HCT116 (cell line): ENCODE results near the gene LPAR2. TPM values are rescaled to one million over a fixed set of nuclear protein-coding genes. Genes with fewer than 3 reads are reported as not detected.

ENCODE experiments used
- ATAC-seq: fragments of 200-7000 bp; cut with Tn5 transposase; 2 replicates; pipeline ENCODE4 v1.9.1; 2020; ENCODE audit warnings: mild to moderate bottlenecking, moderate library complexity
- BruUV-seq: library from RNA; stranded (reverse); fragments of 400-500 nt; replicated peaks from 2 replicates; lab custom pipeline; 2021; lab: Mats Ljungman, UMichigan
- CTCF ChIA-PET: fragments of 300-600 bp; sonication (Branson Sonifier 250); formaldehyde crosslinking; loops from one replicate; lab custom pipeline; 2021; ENCODE audit warnings: antibody characterized with exemption; lab: Charles Lee
- POLR2A ChIA-PET: fragments of 300-600, 350-600 bp; sonication (Branson Sonifier 250); formaldehyde crosslinking; loops from one replicate; lab custom pipeline; 2021; ENCODE audit warnings: antibody characterized with exemption; lab: Charles Lee
- RAD21 ChIA-PET, 2 experiments: fragments of 300-600 bp; sonication (Branson Sonifier 250); formaldehyde crosslinking; loops; one replicate each; lab custom pipeline; 2023; ENCODE audit warnings: low total read pairs in 2 of 2; ENCODE audit not compliant: uncharacterized antibody in 2 of 2, unreplicated experiment in 2 of 2, low non-redundant PET in 1 of 2; lab: Charles Lee
- DNase-seq: peaks from one replicate; pipeline ENCODE4 v3.0.0-alpha.2; 2010; ENCODE audit warnings: low read depth, low spot score
- H2AFZ ChIP-seq: fragments of 200-600 bp; shearing (Covaris generic), sonication (generic); 2 replicates; pipeline ENCODE4 v1.6.1; 2017; ENCODE audit warnings: low read depth, mixed run types, mixed read lengths, antibody characterized with exemption, low read length; ENCODE audit not compliant: poor library complexity, severe bottlenecking
- H3K27ac ChIP-seq: 2 replicates; pipeline ENCODE4 v1.5.1; 2012; ENCODE audit warnings: low read depth, low read length
- H3K27me3 ChIP-seq: fragments of 200-600 bp; sonication (generic); 2 replicates; pipeline ENCODE4 v1.6.1; 2016; ENCODE audit warnings: mixed run types, low read length, mixed read lengths; ENCODE audit not compliant: insufficient read depth
- H3K36me3 ChIP-seq, 2 experiments: fragments of 200-500 bp in 1 of 2; fragments of 200-600 bp in 1 of 2; sonication (Bioruptor generic) in 1 of 2; sonication (generic) in 1 of 2; 2 replicates each; pipeline versions ENCODE4 v1.5.1 to v1.6.1; 2014 to 2016; ENCODE audit warnings: low read length in 2 of 2, inconsistent platforms in 1 of 2, mixed read lengths in 1 of 2, mixed run types in 1 of 2; ENCODE audit not compliant: insufficient read depth in 2 of 2, control insufficient read depth in 1 of 2
- H3K4me1 ChIP-seq, 2 experiments: fragments of 200-600 bp in 1 of 2; sonication (generic) in 1 of 2; 2 replicates each; pipeline versions ENCODE4 v1.5.1 to v1.6.1; 2012 to 2017; ENCODE audit warnings: low read length in 2 of 2, inconsistent platforms in 1 of 2, mild to moderate bottlenecking in 1 of 2, mixed read lengths in 1 of 2, mixed run types in 1 of 2, moderate library complexity in 1 of 2; ENCODE audit not compliant: insufficient read depth in 2 of 2, control insufficient read depth in 1 of 2
- H3K4me2 ChIP-seq: fragments of 200-600 bp; sonication (generic); 2 replicates; pipeline ENCODE4 v1.6.1; 2017; ENCODE audit warnings: mixed run types, low read length, mixed read lengths
- H3K4me3 ChIP-seq, 2 experiments: fragments of 200-600 bp in 1 of 2; sonication (generic) in 1 of 2; replicated peaks in 1 of 2; 2 replicates each; pipeline ENCODE4 v1.5.1; 2011 to 2016; ENCODE audit warnings: low read length in 2 of 2, control low read depth in 1 of 2, low read depth in 1 of 2, mild to moderate bottlenecking in 1 of 2, mixed read lengths in 1 of 2, mixed run types in 1 of 2
- H3K79me2 ChIP-seq: fragments of 200-600 bp; sonication (generic); 2 replicates; pipeline ENCODE4 v1.6.1; 2017; ENCODE audit warnings: mild to moderate bottlenecking, mixed run types, low read length, moderate library complexity, mixed read lengths; ENCODE audit not compliant: insufficient read depth
- H3K9ac ChIP-seq: fragments of 200-600 bp; sonication (generic); 2 replicates; pipeline ENCODE4 v1.6.1; 2016; ENCODE audit warnings: low read length, mixed read lengths
- H3K9me2 ChIP-seq: fragments of 200-600 bp; sonication (generic), shearing (Covaris generic); 2 replicates; pipeline ENCODE4 v1.6.1; 2017; ENCODE audit warnings: mixed run types, mild to moderate bottlenecking, moderate library complexity; ENCODE audit not compliant: insufficient read depth
- H3K9me3 ChIP-seq, 2 experiments: fragments of 200-500 bp in 1 of 2; fragments of 200-600 bp in 1 of 2; sonication (Bioruptor generic) in 1 of 2; sonication (generic) in 1 of 2; 2 replicates each; pipeline ENCODE4 v1.6.1; 2014 to 2017; ENCODE audit warnings: low read length in 2 of 2, mixed read lengths in 2 of 2, inconsistent platforms in 1 of 2, low read depth in 1 of 2, mild to moderate bottlenecking in 1 of 2, mixed run types in 1 of 2, moderate library complexity in 1 of 2; ENCODE audit not compliant: control insufficient read depth in 1 of 2, insufficient read depth in 1 of 2
- H4K20me1 ChIP-seq: fragments of 200-600 bp; sonication (generic), shearing (Covaris generic); 2 replicates; pipeline ENCODE4 v1.6.1; 2017; ENCODE audit warnings: mixed run types, mild to moderate bottlenecking, moderate library complexity; ENCODE audit not compliant: insufficient read depth
- CBX3 ChIP-seq: IDR thresholded peaks from 2 replicates; pipeline ENCODE4 v1.6.1; 2012; ENCODE audit warnings: low read depth
- ELF1 ChIP-seq: IDR thresholded peaks from 2 replicates; pipeline ENCODE4 v1.6.1; 2012; ENCODE audit warnings: low read depth, borderline replicate concordance
- EZH2 ChIP-seq: fragments of 200-600 bp; sonication (generic); IDR thresholded peaks from 2 replicates; pipeline ENCODE4 v1.6.1; 2017; ENCODE audit warnings: antibody characterized with exemption, mixed run types
- EZH2phosphoT487 ChIP-seq: fragments of 200-600 bp; IDR thresholded peaks from 2 replicates; pipeline ENCODE4 v1.6.1; 2018; ENCODE audit warnings: antibody characterized with exemption, borderline replicate concordance
- FOSL1 ChIP-seq: IDR thresholded peaks from 2 replicates; pipeline ENCODE4 v1.6.1; 2012; ENCODE audit warnings: low read depth
- POLR2A ChIP-seq: IDR thresholded peaks from 2 replicates; pipeline ENCODE4 v1.7.0; 2011; ENCODE audit warnings: borderline replicate concordance; ENCODE audit not compliant: insufficient read depth, insufficient read length; ENCODE audit errors: extremely low read depth
- SP1 ChIP-seq: IDR thresholded peaks from 2 replicates; pipeline ENCODE4 v1.6.1; 2012; ENCODE audit warnings: low read depth
- ZFX ChIP-seq: fragments of 450-650 bp; IDR thresholded peaks from 2 replicates; pipeline ENCODE4 v1.6.1; 2017
- ZNF274 ChIP-seq: fragments of 200-500 bp; sonication (Bioruptor generic); IDR thresholded peaks from 2 replicates; pipeline ENCODE4 v1.6.1; 2014; ENCODE audit warnings: mild to moderate bottlenecking, low read depth, low read length, inconsistent platforms
- intact Hi-C: fragments of 100-400 bp; cut with micrococcal nuclease; formaldehyde crosslinking; loops from 2 replicates; pipeline ENCODE4 v1.10.0; 2022
- total RNA-seq: library from RNA; stranded (reverse); gene quantifications from one replicate; pipeline ENCODE4 v1.2.1, GENCODE V29; 2021; ENCODE audit not compliant: unreplicated experiment
- TF ChIP-seq, protein P1 (sequence below): IDR thresholded peaks from 2 replicates; pipeline ENCODE4 v1.6.1; 2012
- TF ChIP-seq, protein P2 (sequence below): IDR thresholded peaks from 2 replicates; pipeline ENCODE4 v1.6.1; 2011; ENCODE audit warnings: mild to moderate bottlenecking, low read length, moderate library complexity; ENCODE audit not compliant: insufficient replicate concordance; ENCODE audit errors: extremely low read depth

The LPAR2 gene
- total RNA-seq, 1 experiment from 2014 or later: 28.2 TPM

DNA sequence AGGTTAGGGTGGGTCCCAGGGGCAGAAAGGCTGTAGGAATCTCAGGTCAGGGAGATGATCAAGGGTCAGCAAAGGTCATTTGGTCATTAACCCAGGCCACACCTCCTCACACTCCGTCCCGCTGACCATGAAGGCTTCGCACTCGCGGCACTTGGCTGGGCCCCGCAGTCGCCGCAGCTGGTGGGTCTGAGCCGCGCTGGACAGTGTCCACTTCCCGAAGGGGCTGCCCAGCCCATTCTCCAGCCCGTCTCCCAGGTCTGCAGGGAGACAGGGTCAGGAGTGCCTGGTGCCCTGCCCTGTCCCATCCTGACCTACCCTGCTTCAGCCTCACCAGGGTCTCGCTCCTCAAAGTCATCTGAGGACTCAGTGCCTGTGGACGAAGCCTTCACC is 7.3 kb upstream of the LPAR2 start (continued):
- TF ChIP-seq ZFX: no peak
- TF ChIP-seq, protein P1, sequence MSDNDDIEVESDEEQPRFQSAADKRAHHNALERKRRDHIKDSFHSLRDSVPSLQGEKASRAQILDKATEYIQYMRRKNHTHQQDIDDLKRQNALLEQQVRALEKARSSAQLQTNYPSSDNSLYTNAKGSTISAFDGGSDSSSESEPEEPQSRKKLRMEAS: no peak
- TF ChIP-seq SP1: no peak
- TF ChIP-seq EZH2: no peak
- no peak for TF ChIP-seq POLR2A
- TF ChIP-seq, protein P2, sequence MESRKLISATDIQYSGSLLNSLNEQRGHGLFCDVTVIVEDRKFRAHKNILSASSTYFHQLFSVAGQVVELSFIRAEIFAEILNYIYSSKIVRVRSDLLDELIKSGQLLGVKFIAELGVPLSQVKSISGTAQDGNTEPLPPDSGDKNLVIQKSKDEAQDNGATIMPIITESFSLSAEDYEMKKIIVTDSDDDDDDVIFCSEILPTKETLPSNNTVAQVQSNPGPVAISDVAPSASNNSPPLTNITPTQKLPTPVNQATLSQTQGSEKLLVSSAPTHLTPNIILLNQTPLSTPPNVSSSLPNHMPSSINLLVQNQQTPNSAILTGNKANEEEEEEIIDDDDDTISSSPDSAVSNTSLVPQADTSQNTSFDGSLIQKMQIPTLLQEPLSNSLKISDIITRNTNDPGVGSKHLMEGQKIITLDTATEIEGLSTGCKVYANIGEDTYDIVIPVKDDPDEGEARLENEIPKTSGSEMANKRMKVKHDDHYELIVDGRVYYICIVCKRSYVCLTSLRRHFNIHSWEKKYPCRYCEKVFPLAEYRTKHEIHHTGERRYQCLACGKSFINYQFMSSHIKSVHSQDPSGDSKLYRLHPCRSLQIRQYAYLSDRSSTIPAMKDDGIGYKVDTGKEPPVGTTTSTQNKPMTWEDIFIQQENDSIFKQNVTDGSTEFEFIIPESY: no peak
- TF ChIP-seq FOSL1: no peak
- no peak for TF ChIP-seq EZH2phosphoT487
- no peak for TF ChIP-seq CBX3
- TF ChIP-seq ELF1: no peak

DNA sequence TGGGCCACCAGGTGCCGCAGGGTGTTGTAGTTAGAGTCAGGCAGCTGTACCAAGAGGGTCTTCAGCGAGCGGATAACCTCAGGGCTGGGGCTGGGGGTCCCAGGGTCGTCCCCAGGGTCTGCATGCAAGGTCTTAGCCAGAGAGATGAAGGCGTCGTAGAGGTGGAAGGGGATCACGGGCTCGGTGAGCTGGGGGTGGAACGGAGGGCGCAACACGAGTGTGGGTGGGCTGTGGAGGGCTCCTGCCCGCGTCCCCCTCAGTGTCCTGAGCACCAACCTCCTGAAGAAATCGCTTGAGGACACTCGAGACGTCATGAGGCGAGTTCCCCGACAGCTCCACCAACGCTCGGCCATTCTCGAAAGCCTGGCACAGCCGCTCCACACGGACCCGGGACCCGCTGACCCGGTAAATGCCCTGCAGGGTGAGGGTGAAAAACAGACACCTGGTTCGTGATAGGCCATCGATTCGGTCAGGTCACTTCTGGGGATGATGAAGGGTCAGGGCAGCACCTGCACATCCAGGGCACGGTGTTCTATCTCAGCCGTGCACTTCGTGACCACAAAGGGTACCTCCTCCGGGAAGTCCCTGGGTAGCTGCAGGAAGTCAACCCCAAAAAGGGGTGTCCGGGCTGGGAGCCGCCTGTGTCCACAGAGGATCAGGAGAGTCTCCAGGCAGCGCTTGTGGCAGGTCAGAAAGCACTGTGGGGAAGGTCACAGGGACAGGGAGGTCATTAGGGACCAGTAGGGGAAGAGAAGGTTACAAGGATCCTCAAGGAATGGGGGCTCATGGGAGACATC is 6.7 kb upstream of the LPAR2 start:
- Histone ChIP-seq H3K4me3 (no peak overlapping the region), H4K20me1 (no peaks in the 10 kb centered on the region), H3K27me3 (no peaks in the 10 kb centered on the region), H3K27ac (no peak overlapping the region), H3K4me2 (no peak overlapping the region), H3K9ac (no peak overlapping the region), H2AFZ (no peak overlapping the region), H3K4me1 (no peaks in the 10 kb centered on the region), H3K36me3 (peaks cover 5 to 12% of the 10 kb centered on the region in 2 experiments; a peak in 3 of 4 replicates), H3K9me2 (no peaks in the 10 kb centered on the region), H3K79me2 (no peaks in the 10 kb centered on the region), H3K9me3 (no peaks in the 10 kb centered on the region)
- TF ChIP-seq, protein P1: no peak
- TF ChIP-seq ZNF274: no peak
- ChIA-PET RAD21 (no interaction called here), POLR2A (no interaction called here), CTCF (no interaction called here)
- intact Hi-C loops: no loop called here
- ATAC-seq (no peak), DNase-seq (no peak)
- BruUV-seq: no TSS peak
